IMR-90 (cell line): ENCODE measurements around the gene KDM8. TPM values are rescaled to one million over a fixed set of nuclear protein-coding genes. Genes with fewer than 3 reads are reported as not detected.
A peak's percentile ranks its signal among the peaks of the same experiment; 100 is the strongest.

Source experiments
- ATAC-seq: fragments of 200-7000 bp; cut with Tn5 transposase; 2 replicates; pipeline ENCODE4 v1.9.1; 2020; ENCODE audit warnings: low read depth, mild to moderate bottlenecking, moderate library complexity
- BruUV-seq: library from RNA; stranded (reverse); fragments of 400-500 nt; replicated peaks from 2 replicates; lab custom pipeline; 2021; lab: Mats Ljungman, UMichigan
- CTCF ChIA-PET: fragments of 300-600 bp; formaldehyde crosslinking; extraction: SDS; loops from one replicate; lab custom pipeline; 2021; ENCODE audit warnings: antibody characterized with exemption; lab: Yijun Ruan, JAX
- POLR2A ChIA-PET: fragments of 300-600 bp; sonication (Branson Sonifier 250); formaldehyde crosslinking; loops from one replicate; lab custom pipeline; 2022; ENCODE audit warnings: antibody characterized with exemption; ENCODE audit not compliant: unreplicated experiment; lab: Charles Lee
- DNase-seq: peaks from one replicate; pipeline ENCODE4 v3.0.0; 2013
- H2AFZ ChIP-seq: replicated peaks from 2 replicates; pipeline ENCODE3; 2013; ENCODE audit warnings: low read length, mild to moderate bottlenecking; ENCODE audit not compliant: poor library complexity
- H2AK5ac ChIP-seq: 2 replicates; pipeline ENCODE4 v1.6.1; 2013; ENCODE audit warnings: low read depth, low read length, inconsistent platforms
- H2AK9ac ChIP-seq: replicated peaks from 2 replicates; pipeline ENCODE3; 2013; ENCODE audit warnings: mild to moderate bottlenecking, low read depth, low read length, moderate library complexity; ENCODE audit not compliant: poor library complexity
- H2BK120ac ChIP-seq: 2 replicates; pipeline ENCODE4 v1.6.1; 2013; ENCODE audit warnings: low read depth, low read length, inconsistent platforms
- H2BK15ac ChIP-seq: 3 replicates; pipeline ENCODE4 v1.6.1; 2013; ENCODE audit warnings: low read depth, low read length, inconsistent platforms
- H2BK20ac ChIP-seq: 2 replicates; pipeline ENCODE4 v1.6.1; 2013; ENCODE audit warnings: low read depth, mild to moderate bottlenecking, inconsistent platforms, low read length, moderate library complexity
- H2BK5ac ChIP-seq: 2 replicates; pipeline ENCODE4 v1.6.1; 2013; ENCODE audit warnings: mild to moderate bottlenecking, low read depth, low read length, inconsistent platforms; ENCODE audit not compliant: poor library complexity, severe bottlenecking
- H3K14ac ChIP-seq: replicated peaks from 2 replicates; pipeline ENCODE4 v1.6.1; 2013; ENCODE audit warnings: low read depth, low read length, inconsistent platforms
- H3K18ac ChIP-seq: 2 replicates; pipeline ENCODE4 v1.6.1; 2013; ENCODE audit warnings: low read depth, low read length, control low read depth
- H3K23ac ChIP-seq: 2 replicates; pipeline ENCODE4 v1.6.1; 2013; ENCODE audit warnings: low read depth, low read length, inconsistent platforms
- H3K27ac ChIP-seq: 2 replicates; pipeline ENCODE4 v1.5.1; 2013; ENCODE audit warnings: mild to moderate bottlenecking, control low read depth, low read length; ENCODE audit not compliant: insufficient read depth
- H3K27me3 ChIP-seq: 2 replicates; pipeline ENCODE4 v1.6.1; 2013; ENCODE audit warnings: low read length; ENCODE audit not compliant: control insufficient read depth, insufficient read depth
- H3K36me3 ChIP-seq: 2 replicates; pipeline ENCODE4 v1.6.1; 2013; ENCODE audit warnings: low read length, mixed read lengths; ENCODE audit not compliant: control insufficient read depth, insufficient read depth
- H3K4ac ChIP-seq: 2 replicates; pipeline ENCODE4 v1.6.1; 2013; ENCODE audit warnings: low read depth, low read length, inconsistent platforms
- H3K4me1 ChIP-seq: 2 replicates; pipeline ENCODE4 v1.6.1; 2013; ENCODE audit warnings: low read length, mixed read lengths; ENCODE audit not compliant: control insufficient read depth, insufficient read depth
- H3K4me2 ChIP-seq: 2 replicates; pipeline ENCODE4 v1.6.1; 2013; ENCODE audit warnings: low read depth, mild to moderate bottlenecking, control low read depth, low read length, moderate library complexity
- H3K4me3 ChIP-seq: 2 replicates; pipeline ENCODE4 v1.5.1; 2013; ENCODE audit warnings: low read depth, mild to moderate bottlenecking, control low read depth, low read length, moderate library complexity; ENCODE audit not compliant: insufficient read depth
- H3K56ac ChIP-seq: 2 replicates; pipeline ENCODE4 v1.6.1; 2013; ENCODE audit warnings: low read length, inconsistent platforms; ENCODE audit not compliant: insufficient read depth; ENCODE audit errors: extremely low read depth
- H3K79me1 ChIP-seq, 2 experiments: 2 replicates each; pipeline ENCODE4 v1.6.1; 2013; ENCODE audit warnings: low read length in 2 of 2, inconsistent platforms in 1 of 2, low read depth in 1 of 2
- H3K9ac ChIP-seq: 2 replicates; pipeline ENCODE4 v1.6.1; 2013; ENCODE audit warnings: low read depth, low read length, control low read depth
- H3K9me1 ChIP-seq: 2 replicates; pipeline ENCODE4 v1.6.1; 2013; ENCODE audit warnings: low read length, inconsistent platforms; ENCODE audit not compliant: insufficient read depth
- H3K9me3 ChIP-seq: 2 replicates; pipeline ENCODE4 v1.6.1; 2013; ENCODE audit warnings: low read length; ENCODE audit not compliant: control insufficient read depth, insufficient read depth
- H4K20me1 ChIP-seq: 2 replicates; pipeline ENCODE4 v1.6.1; 2013; ENCODE audit warnings: low read length, inconsistent platforms; ENCODE audit not compliant: insufficient read depth
- H4K5ac ChIP-seq: 2 replicates; pipeline ENCODE4 v1.6.1; 2013; ENCODE audit warnings: mild to moderate bottlenecking, low read depth, low read length, control low read depth
- H4K8ac ChIP-seq, 2 experiments: 2 replicates each; pipeline ENCODE4 v1.6.1; 2013; ENCODE audit warnings: low read depth in 2 of 2, low read length in 2 of 2, control low read depth in 1 of 2, inconsistent platforms in 1 of 2
- H4K91ac ChIP-seq: 2 replicates; pipeline ENCODE4 v1.6.1; 2013; ENCODE audit warnings: low read depth, low read length, inconsistent platforms; ENCODE audit not compliant: insufficient read depth
- BHLHE40 ChIP-seq: fragments of 150-350 bp; IDR thresholded peaks from 2 replicates; pipeline ENCODE4 v1.6.1; 2016; ENCODE audit warnings: mild to moderate bottlenecking, low read depth, low read length
- CHD1 ChIP-seq: IDR thresholded peaks from 2 replicates; pipeline ENCODE4 v1.6.1; 2012; ENCODE audit warnings: low read depth, low read length, improper control_type of control experiment
- MAFK ChIP-seq: IDR thresholded peaks from 2 replicates; pipeline ENCODE4 v1.6.1; 2012; ENCODE audit warnings: low read depth, low read length, improper control_type of control experiment
- RAD21 ChIP-seq: IDR thresholded peaks from 2 replicates; pipeline ENCODE4 v1.6.1; 2012; ENCODE audit warnings: low read length, improper control_type of control experiment
- RFX5 ChIP-seq: IDR thresholded peaks from 2 replicates; pipeline ENCODE4 v1.8.0; 2012; ENCODE audit warnings: low read depth, mild to moderate bottlenecking, low read length, moderate library complexity
- WGBS, 2 experiments: methylation state at CpG; one replicate each; pipeline versions ENCODE4 v1.1.5 to v1.1.7; 2013; ENCODE audit warnings: missing lambda C conversion rate in 2 of 2; ENCODE audit not compliant: insufficient read length in 1 of 2; ENCODE audit errors: extremely low coverage in 2 of 2; 5-methylcytosine and 5-hydroxymethylcytosine counted together
- dilution Hi-C: fragments of 300-500 bp; cut with HindIII; formaldehyde crosslinking; loops from one replicate; pipeline ENCODE4 v1.14.3; 2018; ENCODE audit warnings: low sequenced_read_pairs; ENCODE audit not compliant: unreplicated experiment
- in situ Hi-C: fragments of 300-500 bp; cut with MboI; formaldehyde crosslinking; loops from 3 replicates; pipeline ENCODE4 v1.14.3; 2019; ENCODE audit warnings: low sequenced_read_pairs, inconsistent platforms, mixed read lengths
- intact Hi-C: fragments of 100-400 bp; cut with micrococcal nuclease; formaldehyde crosslinking; loops from 2 replicates; pipeline ENCODE4 v1.10.0; 2022
- polyA plus RNA-seq, 3 experiments: library from polyadenylated mRNA; depleted of rRNA; stranded (reverse); fragments of >200 nt; gene quantifications; 2 replicates each; pipeline ENCODE4 v1.2.3, GENCODE V29; 2012; ENCODE audit warnings: low replicate concordance in 1 of 3
- total RNA-seq: library from RNA; depleted of rRNA; stranded (reverse); fragments of >200 nt; gene quantifications from 2 replicates; pipeline ENCODE4 v1.2.3, GENCODE V29; 2012
- TF ChIP-seq, protein P1 (sequence below): conservative IDR thresholded peaks from 2 replicates; pipeline ENCODE4 v1.5.1; 2012; ENCODE audit warnings: mild to moderate bottlenecking, low read depth, low read length, improper control_type of control experiment

The KDM8 gene
- total and polyA plus RNA-seq, 2 of the 4 experiments (the other 2 are of a cell fraction), result 3.2 to 3.8 TPM

DNA sequence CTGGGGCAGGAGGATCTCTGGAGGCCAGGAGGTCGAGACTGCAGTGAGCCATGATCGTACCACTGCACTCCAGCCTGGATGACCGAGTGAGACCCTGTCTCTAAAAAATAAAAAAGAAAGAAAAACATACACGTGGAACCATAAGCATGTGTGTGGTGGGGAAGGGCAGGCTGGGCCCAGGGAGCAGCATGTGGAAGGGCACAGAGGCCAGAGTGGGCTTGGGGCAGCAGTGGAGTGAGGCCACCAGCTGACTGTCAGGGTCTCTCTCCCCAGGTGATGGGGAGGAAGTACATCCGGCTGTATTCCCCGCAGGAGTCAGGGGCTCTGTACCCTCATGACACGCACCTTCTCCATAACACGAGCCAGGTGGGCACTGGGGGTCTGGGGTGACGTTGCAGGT lies 16.8 kb downstream of the KDM8 start:
- H4K8ac ChIP-seq, result no peak overlapping the region; a peak in 1 of 4 replicates
- no peaks in the 10 kb centered on the region for H3K9me3 ChIP-seq
- H2AFZ ChIP-seq, result no peak overlapping the region
- H2AK9ac ChIP-seq, result no peak overlapping the region
- no CpG with 5 or more reads among the region's 9 CpGs for WGBS, 2 experiments
- dilution Hi-C loops (no loop called here), intact Hi-C loops (no loop called here), in situ Hi-C loops (no loop called here)
- peak overlapping the region; percentile 67 for H2AK5ac ChIP-seq
- H3K9me1 ChIP-seq, result peaks cover 21% of the 10 kb centered on the region
- H3K18ac ChIP-seq, result no peak overlapping the region
- BruUV-seq, result no TSS peak
- H2BK15ac ChIP-seq, result no peak overlapping the region; the same call in 2 of the 3 replicates
- no peak overlapping the region for H3K27ac ChIP-seq
- ChIA-PET CTCF (no interaction called here), POLR2A (no interaction called here)
- no peak overlapping the region for H4K5ac ChIP-seq
- no peaks in the 10 kb centered on the region; the same call in 1 of the 2 replicates for H4K20me1 ChIP-seq
- DNase-seq, result no peak
- H2BK5ac ChIP-seq, result no peak overlapping the region
- no peak overlapping the region for H3K14ac ChIP-seq
- H2BK20ac ChIP-seq, result no peak overlapping the region
- no peak for TF ChIP-seq RAD21
- no peak for TF ChIP-seq CHD1
- TF ChIP-seq RFX5, result no peak
- no peak for TF ChIP-seq BHLHE40
- no peak for TF ChIP-seq MAFK
- TF ChIP-seq, protein P1, sequence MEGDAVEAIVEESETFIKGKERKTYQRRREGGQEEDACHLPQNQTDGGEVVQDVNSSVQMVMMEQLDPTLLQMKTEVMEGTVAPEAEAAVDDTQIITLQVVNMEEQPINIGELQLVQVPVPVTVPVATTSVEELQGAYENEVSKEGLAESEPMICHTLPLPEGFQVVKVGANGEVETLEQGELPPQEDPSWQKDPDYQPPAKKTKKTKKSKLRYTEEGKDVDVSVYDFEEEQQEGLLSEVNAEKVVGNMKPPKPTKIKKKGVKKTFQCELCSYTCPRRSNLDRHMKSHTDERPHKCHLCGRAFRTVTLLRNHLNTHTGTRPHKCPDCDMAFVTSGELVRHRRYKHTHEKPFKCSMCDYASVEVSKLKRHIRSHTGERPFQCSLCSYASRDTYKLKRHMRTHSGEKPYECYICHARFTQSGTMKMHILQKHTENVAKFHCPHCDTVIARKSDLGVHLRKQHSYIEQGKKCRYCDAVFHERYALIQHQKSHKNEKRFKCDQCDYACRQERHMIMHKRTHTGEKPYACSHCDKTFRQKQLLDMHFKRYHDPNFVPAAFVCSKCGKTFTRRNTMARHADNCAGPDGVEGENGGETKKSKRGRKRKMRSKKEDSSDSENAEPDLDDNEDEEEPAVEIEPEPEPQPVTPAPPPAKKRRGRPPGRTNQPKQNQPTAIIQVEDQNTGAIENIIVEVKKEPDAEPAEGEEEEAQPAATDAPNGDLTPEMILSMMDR, result no peak
- H3K23ac ChIP-seq, result no peak overlapping the region
- no peak overlapping the region for H3K4me2 ChIP-seq
- H2BK120ac ChIP-seq, result peak overlapping the region; percentile 46; the same call in 1 of the 2 replicates
- ATAC-seq, result no peak
- H3K4me3 ChIP-seq, result no peak overlapping the region
- H3K36me3 ChIP-seq, result peaks cover 18% of the 10 kb centered on the region
- H3K79me1 ChIP-seq, result peaks cover 0 to 15% of the 10 kb centered on the region in 2 experiments; a peak in 2 of 4 replicates
- peak overlapping the region; percentile 96; the same call in 1 of the 2 replicates for H4K91ac ChIP-seq
- no peak overlapping the region for H3K9ac ChIP-seq
- H3K4ac ChIP-seq, result peak overlapping the region; percentile 25; the same call in 1 of the 2 replicates
- H3K4me1 ChIP-seq, result peaks cover 26% of the 10 kb centered on the region
- no peaks in the 10 kb centered on the region for H3K27me3 ChIP-seq
- no peak overlapping the region for H3K56ac ChIP-seq
